ENCODE measurements around the gene ADAMTSL3.
"Not testable (repeated sequence)": the region's sequence is repeated elsewhere in the genome, so short reads cannot be mapped to it uniquely, and the experiment has no call there.

The ADAMTSL3 gene

DNA sequence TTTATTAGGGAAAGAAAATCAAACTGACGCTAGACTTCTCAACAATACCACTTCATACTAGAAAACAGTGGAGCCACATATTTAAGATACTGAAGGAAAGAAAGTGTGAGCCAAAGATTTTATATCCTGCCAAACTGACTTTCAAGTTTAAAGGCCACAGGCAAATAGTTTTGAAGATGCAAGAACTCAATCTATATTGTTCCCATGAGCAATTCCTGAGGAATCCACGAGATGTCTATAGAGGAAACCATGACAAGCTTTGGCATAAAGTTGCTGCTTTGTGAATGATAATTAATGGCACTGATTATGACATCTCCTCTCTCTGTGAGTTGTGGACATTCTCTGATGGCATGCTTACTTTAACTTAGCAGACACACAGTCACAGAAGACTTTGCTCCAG, 305.6 kb downstream of the ADAMTSL3 start:
- no peak for DNase-seq (ENCODE audit: low read depth in 1 of 2, low spot score in 1 of 2)

DNA sequence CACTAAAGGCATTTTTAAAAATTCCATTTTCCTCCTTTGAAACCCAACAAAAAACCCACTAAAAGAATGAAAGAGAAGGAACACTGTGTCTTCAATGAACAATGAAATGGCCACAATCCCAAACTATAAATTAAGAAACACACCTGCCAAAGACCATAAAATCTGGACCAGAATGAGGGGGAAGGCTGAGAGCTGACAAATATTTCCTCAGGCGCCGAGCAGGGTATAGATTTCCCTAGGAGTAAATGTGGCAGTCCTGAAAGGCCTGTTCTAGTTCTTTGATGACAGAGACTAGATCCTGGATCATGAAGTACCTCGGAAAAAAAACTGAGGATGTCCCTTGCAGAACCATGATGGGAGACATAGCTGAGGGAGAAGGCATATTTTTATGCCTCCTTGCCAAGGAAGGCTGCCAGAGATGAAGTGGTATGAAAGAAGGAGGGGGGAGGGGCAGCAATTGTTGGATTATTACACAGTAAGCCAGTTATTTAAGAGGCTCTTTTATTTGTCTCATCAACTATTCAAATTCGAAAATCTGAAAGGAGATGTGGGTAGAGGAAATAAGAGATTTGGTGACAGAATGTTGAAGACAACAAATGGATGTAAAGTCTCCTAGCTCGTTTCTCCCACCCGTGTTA, 306.4 kb downstream of the ADAMTSL3 start:
- no peak for DNase-seq (ENCODE audit: low read depth in 1 of 2, low spot score in 1 of 2)

DNA sequence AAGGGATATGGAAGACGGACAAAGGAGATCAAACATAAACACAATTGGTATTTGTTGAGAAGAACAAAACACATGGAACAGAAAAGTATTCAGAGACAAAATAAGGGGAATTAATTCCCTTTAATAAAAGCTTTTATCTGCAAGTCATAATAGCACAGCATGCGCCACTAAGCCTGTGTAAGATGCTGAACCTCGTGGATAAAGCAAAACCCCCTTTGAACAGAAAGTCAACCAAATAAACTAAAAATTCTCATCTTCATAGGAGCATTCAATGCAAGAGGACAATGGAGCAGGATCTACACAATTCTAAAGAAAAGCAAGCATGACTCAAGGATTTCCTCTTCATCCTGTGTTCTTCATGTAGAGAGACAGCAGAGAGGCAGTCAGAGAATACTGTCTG, 307.4 kb downstream of the ADAMTSL3 start:
- DNase-seq (ENCODE audit: low read depth in 1 of 2, low spot score in 1 of 2), result no peak

DNA sequence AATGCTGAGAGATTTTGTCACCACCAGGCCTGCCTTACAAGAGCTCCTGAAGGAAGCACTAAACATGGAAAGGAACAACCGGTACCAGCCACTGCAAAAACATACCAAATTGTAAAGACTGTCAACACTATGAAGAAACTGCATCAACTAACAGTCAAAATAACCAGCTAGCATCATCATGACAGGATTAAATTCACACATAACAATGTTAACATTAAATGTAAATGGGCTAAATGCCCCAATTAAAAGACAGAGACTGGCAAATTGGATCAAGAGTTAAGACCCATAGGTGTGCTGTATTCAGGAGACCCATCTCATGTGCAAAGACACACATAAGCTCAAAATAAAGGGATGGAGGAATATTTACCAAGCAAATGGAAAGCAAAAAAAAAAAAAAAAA, 311.0 kb downstream of the ADAMTSL3 start:
- DNase-seq (ENCODE audit: low read depth in 1 of 2, low spot score in 1 of 2), result not testable (repeated sequence)

DNA sequence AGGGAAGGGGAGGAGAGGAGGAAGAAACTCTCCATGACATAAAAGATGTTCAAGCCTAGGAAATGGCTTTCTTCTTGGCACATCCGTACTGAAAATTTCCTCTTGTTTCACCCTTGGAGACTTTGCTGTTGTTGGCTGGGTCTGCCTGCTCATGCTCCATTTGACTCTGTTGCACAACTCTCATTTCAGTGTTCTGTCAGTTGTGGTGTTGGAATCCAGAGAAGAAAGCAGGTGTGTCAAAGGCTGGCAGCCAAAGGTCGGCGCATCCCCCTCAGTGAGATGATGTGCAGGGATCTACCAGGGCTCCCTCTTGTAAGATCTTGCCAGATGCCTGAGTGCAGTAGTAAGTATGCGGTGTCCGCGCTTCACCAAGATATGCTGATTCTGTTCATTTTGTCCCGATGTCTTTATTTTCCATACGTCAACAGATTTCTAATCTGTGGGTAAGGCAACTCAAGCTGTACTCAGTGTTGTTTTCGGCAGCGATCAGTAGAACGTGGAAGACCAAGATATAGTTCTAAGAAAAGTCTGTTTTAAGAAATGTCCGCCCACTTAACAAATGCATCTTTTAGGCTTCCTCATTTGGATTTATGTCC, 316.5 kb downstream of the ADAMTSL3 start:
- no peak for DNase-seq (ENCODE audit: low read depth in 1 of 2, low spot score in 1 of 2)

DNA sequence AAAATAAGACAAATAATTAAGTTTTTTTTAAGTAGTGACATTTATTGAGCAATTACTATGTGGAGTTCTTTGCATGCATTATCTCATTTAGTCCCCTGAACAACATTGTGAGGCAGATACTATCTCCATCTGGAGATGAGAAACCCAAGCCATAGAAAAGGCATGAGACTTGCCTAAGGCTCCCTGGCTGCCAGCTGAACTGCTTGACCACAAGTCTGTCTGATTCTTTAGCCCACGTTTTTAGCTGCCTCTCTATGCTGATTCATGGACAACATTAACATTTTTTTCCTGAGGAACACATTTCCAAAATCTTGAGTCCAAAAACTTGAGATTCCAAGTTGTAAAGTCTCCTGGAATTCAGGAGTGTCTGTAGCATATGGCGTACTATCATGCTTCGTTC, 318.1 kb downstream of the ADAMTSL3 start:
- DNase-seq (ENCODE audit: low read depth in 1 of 2, low spot score in 1 of 2), result no peak

DNA sequence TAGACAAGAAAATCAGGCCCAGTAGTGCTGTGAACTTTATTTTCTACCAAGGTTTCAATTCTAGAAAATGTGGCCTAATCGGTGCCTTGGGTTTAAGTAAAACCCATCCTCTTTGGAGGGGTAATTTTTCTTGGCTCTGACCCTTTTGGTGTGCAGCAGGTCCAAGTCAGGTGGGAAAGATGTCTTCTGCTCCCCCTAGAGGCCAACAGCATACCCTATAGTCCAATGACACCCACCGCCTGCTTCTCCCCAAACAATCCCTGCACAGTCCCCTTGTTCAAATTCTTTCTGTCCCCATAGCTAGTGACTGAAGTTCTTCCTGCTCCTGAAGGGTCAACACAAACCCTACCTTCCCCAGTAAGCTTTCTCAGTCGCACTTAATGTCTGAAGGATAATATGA, 319.9 kb downstream of the ADAMTSL3 start:
- DNase-seq (ENCODE audit: low read depth in 1 of 2, low spot score in 1 of 2), result no peak

DNA sequence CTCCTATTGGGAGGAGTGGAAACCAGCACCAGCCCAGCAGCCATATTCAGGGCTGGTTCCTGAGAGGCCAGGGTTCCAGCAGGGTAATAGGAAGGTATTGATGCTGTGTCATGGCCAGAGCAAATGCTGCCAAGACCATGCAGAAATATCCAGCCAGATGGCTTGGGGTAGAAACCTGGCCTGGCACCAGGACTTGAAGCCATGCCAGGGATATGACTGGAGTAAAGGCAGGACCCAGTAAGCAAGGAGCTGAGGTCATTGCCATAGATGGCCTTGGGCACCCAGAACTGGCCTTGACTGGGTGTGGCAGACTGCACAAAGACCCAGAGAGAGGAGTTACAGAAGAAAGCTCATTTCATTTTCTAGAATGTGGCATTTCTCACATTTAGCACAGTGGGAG, 324.1 kb downstream of the ADAMTSL3 start:
- no peak for DNase-seq (ENCODE audit: low read depth in 1 of 2, low spot score in 1 of 2)

DNA sequence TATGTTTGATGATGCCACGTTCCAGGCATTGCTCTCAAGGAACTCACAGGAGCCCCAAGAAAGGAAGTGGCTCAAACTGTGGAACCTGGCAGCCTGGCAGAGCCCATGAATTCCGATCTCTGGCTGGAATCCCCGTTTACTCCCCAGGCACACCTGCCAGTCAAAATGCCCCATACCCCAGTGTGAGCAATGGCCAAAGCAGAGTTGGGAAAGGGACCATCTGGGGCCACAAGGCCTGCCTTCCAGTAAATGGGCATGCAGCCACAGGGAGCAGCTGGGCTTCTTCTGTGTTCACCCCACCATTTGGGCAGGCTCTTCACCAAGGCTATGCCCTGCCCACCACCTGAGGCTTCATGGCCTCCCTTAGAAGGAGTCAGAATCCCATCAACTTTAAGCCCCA, 324.7 kb downstream of the ADAMTSL3 start:
- DNase-seq (ENCODE audit: low read depth in 1 of 2, low spot score in 1 of 2), result no peak

DNA sequence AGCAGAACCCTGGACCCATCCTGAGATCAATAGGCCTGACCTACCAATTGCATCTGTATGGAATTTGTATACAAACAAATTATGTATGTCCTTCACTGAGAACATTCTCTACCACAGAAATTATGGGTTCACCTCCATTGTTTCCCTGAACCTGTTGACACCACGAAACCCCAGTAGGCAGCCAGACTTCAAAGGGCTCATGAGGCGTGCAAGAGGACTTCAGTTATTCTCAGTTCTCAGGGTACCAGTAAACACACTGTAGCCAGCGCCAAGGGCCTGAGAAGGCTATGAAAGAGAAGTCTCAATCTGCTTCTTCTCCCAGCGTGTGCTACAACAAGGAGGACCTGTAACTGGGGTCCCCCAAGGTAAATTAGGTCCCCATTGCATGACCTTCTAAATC, 326.7 kb downstream of the ADAMTSL3 start:
- no peak for DNase-seq (ENCODE audit: low read depth in 1 of 2, low spot score in 1 of 2)

DNA sequence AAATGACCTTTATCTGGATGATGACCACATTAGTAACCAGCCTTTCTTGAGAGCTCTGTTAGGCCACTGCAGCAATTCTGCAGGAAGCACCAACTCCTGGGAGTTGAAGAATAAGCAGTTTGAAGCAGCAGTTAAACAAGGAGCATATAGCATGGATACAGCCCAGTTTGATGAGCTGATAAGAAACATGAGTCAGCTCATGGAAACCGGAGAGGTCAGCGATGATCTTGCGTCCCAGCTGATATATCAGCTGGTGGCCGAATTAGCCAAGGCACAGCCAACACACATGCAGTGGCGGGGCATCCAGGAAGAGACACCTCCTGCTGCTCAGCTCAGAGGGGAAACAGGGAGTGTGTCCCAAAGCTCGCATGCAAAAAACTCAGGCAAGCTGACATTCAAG, 328.8 kb downstream of the ADAMTSL3 start:
- no peak for DNase-seq (ENCODE audit: low read depth in 1 of 2, low spot score in 1 of 2)

DNA sequence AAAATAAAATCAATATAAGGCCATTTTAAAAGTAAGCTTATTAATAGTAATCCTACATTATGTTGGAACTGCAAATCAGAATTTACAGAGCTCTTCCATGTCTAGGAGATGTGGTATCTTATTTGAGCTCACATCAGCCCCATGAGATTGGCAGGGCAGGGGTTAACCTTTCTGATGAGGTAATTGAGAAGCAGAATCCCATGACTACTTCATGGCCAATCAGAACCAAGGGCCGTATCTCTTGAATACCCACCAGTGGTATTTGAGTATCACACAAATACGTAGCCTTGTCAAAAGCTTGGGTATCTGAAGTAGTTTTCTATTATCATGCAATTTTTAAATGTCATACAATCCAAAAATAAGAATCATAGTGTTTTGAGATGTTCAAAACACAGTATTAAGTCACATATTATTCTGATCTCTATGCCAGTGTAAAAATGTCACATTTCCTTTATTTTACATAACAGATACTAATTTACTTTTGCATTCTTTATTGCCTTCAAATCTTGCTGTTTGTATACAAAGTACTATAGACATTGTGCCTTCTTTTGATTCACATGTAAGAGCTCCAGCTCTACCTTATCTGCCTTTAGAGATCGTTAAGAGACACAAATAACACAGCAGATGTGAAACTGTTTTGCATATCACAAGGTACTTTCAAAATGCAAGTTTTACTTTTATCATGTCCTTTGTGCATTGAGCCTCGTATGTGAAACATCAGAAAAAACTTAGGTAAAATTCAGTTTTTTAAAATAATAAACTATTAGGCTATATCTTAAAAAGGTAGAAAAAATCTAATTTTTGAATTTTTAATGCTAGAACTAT, 329.9 kb downstream of the ADAMTSL3 start:
- no peak for DNase-seq (ENCODE audit: low read depth in 1 of 2, low spot score in 1 of 2)

DNA sequence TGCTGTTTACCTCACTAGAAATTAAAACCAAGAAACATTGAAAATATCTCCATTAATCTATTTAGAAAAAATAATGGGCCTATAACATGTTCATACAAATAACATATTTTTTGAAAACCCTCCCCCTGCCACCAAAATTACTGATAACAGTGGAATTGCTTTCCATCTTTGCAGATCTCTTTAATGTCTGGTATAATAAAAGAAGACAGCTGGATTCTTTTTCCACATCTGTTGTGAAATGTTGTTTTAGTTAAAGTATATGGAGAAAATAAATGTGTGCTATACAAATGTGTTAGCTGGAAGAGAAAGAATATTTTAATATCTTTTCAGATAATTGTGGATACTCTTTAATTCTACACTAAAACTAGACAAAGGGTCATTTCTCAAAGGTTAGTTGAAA, 330.7 kb downstream of the ADAMTSL3 start:
- DNase-seq (ENCODE audit: low read depth in 1 of 2, low spot score in 1 of 2), result no peak

DNA sequence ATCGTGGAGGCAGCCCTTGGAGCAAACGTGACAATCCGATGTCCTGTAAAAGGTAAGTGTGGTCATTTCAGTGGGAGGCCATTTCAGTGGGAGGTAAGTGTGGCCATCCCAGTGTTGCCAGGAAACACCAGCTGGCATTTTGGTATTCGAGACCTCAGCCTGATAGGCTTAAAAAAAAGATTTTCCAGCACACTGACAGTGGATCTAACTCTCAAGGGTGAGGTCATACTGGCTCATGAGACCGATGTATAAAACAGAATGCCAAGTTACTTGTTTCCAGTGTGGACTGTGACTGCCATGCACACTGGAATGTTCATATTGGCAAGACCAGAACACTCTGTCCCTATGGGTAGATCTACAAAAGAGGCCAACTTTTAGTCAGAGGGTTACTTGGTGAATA, 337.2 kb downstream of the ADAMTSL3 start:
- DNase-seq (ENCODE audit: low read depth in 1 of 2, low spot score in 1 of 2), result no peak

DNA sequence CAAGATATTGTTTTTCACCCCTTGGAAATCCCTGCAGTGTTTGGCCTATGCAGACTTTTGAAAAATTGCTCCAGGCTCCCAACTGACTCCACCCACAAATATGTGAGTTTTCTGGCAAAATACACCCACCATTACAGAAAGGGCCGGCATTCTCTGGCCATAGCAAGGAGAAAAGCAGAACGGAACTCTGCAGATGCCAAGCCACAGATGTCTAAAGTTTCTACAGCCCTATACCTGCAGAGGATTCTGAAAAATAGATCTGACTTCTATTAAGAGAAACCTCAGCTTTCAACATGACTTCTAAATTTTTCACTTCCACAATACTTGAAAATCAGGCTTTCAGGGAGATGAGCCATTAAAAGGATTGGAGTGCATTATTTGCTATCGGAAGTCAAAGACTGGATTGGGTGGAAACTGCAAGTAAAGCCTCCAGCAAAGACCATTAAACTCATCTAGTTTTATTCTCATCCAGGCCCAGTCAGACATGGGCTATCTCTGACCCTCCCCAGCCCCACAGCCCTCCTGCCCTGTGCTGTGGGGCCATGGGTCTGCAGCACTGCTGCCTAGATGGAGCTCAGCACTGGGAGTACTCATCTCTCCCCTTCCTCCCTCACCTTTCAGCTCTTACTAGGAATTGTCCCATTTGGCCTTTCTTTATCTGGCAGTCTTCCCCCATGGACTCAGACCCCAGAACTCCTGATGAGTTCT, 338.6 kb downstream of the ADAMTSL3 start:
- DNase-seq (ENCODE audit: low read depth in 1 of 2, low spot score in 1 of 2), result no peak

DNA sequence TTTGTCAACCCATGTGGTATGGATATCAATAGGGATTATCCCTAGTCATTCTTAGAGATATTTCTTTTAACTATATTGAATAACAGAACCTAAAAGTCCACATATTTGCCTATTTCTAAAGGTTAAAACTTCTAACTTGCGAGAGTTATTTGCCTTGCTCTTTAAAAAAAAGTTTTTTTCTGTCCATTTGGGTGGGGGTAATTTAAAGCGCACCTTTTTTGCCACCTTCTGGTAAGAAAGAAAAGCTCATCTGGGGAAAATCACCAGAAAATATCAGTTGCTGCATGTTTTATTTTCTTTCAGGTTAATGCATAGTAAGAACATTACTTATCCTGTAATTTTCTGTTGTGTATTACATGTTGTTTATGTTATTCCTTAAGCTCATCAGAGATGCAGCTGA, 339.7 kb downstream of the ADAMTSL3 start:
- DNase-seq (ENCODE audit: low read depth in 1 of 2, low spot score in 1 of 2), result no peak

DNA sequence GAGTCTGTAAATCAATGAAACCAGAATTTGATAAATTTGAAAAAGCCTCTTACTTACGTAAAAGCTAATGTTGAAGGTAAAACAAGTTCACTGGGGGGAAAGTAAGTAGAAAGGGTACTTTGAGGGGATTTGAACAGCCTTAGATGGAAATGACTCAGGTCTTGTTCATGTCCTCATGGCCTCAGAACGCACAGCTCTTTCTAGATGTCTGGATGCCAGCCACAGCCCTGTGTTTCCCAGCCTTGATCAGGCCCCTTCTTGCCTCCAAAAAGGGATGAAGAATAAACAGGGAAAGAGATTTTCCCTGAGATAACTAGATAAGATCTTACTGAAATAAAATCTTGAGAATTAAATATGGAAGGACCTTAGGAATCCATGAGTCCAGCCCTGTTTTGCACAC, 344.6 kb downstream of the ADAMTSL3 start:
- DNase-seq (ENCODE audit: low read depth in 1 of 2, low spot score in 1 of 2), result no peak

DNA sequence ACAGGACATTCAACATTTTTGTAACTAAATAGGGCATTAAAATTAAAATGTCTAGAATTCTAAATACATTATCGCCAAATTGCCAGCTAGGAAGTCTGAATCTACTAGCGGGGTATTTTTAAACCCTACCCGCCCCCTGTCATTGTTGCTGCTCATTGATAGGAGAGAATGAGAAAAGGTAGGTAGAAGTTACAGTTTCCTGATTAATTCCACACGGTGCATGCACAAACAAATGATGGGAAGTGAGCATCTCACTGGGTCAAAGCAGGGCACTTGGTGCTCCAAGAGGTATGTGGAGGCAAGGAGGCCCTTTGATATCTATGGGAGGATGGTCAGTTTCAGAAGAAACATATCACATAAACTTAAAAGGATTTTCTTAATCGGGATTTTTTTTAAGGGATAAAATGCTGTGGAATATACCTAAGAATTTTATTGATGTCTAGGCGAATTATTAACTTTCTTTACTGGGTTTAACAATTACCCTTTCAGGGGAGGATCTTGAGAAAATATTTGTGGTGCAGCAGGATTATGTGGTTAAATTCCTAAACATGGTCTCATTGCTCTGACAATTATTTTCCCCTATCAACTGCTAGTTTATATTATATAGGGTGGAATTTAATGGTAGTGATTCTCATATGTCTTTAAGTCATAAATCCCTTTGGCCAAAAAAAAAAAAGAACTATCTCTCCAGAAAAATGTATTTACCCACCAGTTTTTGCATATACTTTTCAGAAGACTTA, 345.6 kb downstream of the ADAMTSL3 start:
- DNase-seq (ENCODE audit: low read depth in 1 of 2, low spot score in 1 of 2), result no peak

DNA sequence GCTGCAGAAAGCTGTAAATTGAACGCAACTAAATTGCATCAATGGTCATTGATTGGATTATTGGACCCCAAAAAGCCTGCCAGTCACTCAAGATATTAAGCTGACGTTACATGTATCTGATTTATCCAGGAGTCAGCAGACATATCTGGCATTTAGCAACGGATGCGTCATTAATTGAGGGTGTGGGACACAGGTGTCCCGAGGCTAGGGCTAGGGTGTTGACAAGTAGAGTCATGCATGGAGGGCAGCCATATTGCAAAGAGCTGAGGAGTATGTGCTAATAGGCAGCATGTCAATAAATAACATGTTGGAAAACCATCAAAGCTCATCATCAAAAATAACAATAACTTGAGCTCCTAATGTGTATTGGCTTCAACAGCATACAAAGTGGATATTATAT, 347.1 kb downstream of the ADAMTSL3 start:
- DNase-seq (ENCODE audit: low read depth in 1 of 2, low spot score in 1 of 2), result no peak

DNA sequence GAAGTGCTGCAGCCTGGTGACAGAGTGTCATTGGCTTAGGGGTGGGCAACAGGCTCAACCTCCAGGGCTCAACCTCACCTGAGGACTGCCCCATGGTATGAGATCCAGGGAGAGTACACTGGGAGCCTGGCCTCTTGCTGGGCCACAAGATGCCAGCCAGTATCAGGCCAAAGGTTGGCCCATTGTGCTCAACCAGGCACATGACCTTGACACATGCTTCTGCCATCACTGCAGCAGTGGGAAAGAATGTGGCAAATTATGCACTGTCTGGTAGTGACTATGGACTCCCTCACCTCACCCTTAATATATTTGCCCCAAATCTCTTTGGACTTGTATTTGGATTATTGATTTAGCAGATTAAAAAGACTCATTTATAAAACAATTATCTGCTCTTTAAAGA, 347.7 kb downstream of the ADAMTSL3 start:
- DNase-seq (ENCODE audit: low read depth in 1 of 2, low spot score in 1 of 2), result no peak

DNA sequence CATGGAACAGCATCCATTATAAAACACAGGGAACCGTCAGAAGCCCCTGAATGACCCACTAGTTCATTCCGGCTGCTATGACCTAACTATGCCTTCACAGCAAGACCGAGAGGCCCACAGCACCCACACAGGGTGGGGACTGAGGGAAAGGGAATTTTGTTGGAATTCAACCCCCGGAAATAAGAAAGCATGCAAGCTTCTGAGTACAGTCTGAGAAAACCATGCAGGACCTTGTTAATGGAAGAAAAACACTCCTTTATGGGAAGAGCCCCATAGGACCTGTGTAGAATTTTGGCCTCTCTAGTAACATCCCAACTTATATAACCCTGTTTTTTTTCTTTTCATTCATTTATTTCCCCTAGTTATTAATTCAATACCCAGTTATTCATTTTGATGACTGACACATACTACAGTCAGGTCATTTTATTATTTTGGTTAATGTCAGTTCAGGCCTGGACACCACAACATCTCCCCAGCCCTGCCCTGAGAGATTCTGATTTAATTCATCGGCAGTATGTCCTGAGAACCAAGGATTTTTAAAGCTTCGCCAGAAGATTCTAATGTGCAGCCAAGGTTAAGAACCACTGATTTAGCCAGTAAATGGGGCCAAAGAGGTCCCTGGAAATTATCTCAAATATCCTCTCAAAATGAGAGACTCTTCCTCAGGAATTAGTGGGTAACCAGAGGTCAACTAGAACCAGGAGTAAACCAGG, 350.0 kb downstream of the ADAMTSL3 start:
- no peak for DNase-seq (ENCODE audit: low read depth in 1 of 2, low spot score in 1 of 2)

Data from stimulated activated CD4-positive, alpha-beta T cell treated with anti-CD3 and anti-CD28 coated beads, Interleukin-15, amount 100 ng/mL, for 1 hour (primary cell).